Stimulated activated CD8-positive, alpha-beta memory T cell treated with anti-CD3 and anti-CD28 coated beads, Interleukin-15, amount 100 ng/mL, for 1 hour (primary cell): Measurements from ENCODE around the gene NTHL1.

ENCODE experiments used
- DNase-seq: peaks from one replicate; pipeline ENCODE4 v3.0.0-alpha.2; 2020; ENCODE audit warnings: low read depth

Gene NTHL1

GRCh38 chr16:1991948-1992703 is 55.5 kb downstream of the NTHL1 start:
- DNase-seq, result peak; percentile 98

- DNase-seq, result no peak
These were observed 56.1 kb downstream of the NTHL1 start for GRCh38 chr16:1991588-1991947.

- no peak for DNase-seq
These were observed 56.5 kb downstream of the NTHL1 start for GRCh38 chr16:1991135-1991551.

GRCh38 chr16:1990351-1991134 is 57.1 kb downstream of the NTHL1 start:
- DNase-seq, result no peak

DNA sequence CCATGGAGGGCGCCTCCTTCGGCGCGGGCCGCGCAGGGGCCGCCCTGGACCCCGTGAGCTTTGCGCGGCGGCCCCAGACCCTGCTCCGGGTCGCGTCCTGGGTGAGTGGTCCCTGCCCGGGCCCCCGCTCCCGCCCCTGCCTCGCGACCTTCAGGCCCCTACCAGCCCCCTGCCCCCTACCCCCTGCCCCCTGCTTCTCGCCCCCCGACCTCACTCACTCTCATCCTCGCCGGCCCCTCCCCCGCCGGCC is 57.6 kb downstream of the NTHL1 start:
- DNase-seq, result no peak
